DMS53 treated with DMSO at 0.1 percent for 48 hours (cell line): Measurements from ENCODE around the gene AAGAB.
"Not testable (repeated sequence)": the region's sequence is repeated elsewhere in the genome, so short reads cannot be mapped to it uniquely, and the experiment has no call there.

Experiments used
- DNase-seq: peaks from one replicate; lab custom pipeline; 2025; ENCODE audit not compliant: unreplicated experiment; lab: John Stamatoyannopoulos, UW

Gene AAGAB

GRCh38 chr15:67253549-67254237 lies 768 bp downstream of the AAGAB start:
- no peak for DNase-seq

- DNase-seq: no peak
These were observed 1.4 kb downstream of the AAGAB start for GRCh38 chr15:67253101-67253500.

GRCh38 chr15:67251318-67251717 lies 3.1 kb downstream of the AAGAB start:
- no peak for DNase-seq

GRCh38 chr15:67249830-67250229 lies 4.6 kb downstream of the AAGAB start:
- no peak for DNase-seq

- DNase-seq: no peak
These were observed 6.4 kb downstream of the AAGAB start for GRCh38 chr15:67248011-67248505.

- DNase-seq: not testable (repeated sequence)
These were observed 7.9 kb downstream of the AAGAB start for GRCh38 chr15:67246606-67247005.

GRCh38 chr15:67244971-67245478 lies 9.4 kb downstream of the AAGAB start:
- DNase-seq: no peak

GRCh38 chr15:67242708-67243111 lies 11.8 kb downstream of the AAGAB start:
- DNase-seq: no peak

- no peak for DNase-seq
These were observed 13.2 kb downstream of the AAGAB start for GRCh38 chr15:67241132-67241855.

- peak; percentile 9 for DNase-seq
These were observed 14.0 kb downstream of the AAGAB start for GRCh38 chr15:67240235-67241131.

- no peak for DNase-seq
These were observed 21.9 kb downstream of the AAGAB start for GRCh38 chr15:67232591-67232990.

- DNase-seq: no peak
These were observed 24.0 kb downstream of the AAGAB start for GRCh38 chr15:67230504-67230903.

GRCh38 chr15:67228286-67228685 lies 26.2 kb downstream of the AAGAB start:
- no peak for DNase-seq

GRCh38 chr15:67227846-67228245 lies 26.6 kb downstream of the AAGAB start:
- DNase-seq: no peak

- no peak for DNase-seq
These were observed 27.0 kb downstream of the AAGAB start for GRCh38 chr15:67227431-67227830.

- no peak for DNase-seq
These were observed 29.1 kb downstream of the AAGAB start for GRCh38 chr15:67225336-67225735.

- DNase-seq: no peak
These were observed 29.6 kb downstream of the AAGAB start for GRCh38 chr15:67224889-67225288.

- no peak for DNase-seq
These were observed 35.2 kb downstream of the AAGAB start for GRCh38 chr15:67219288-67219687.

- no peak for DNase-seq
These were observed 36.0 kb downstream of the AAGAB start for GRCh38 chr15:67218428-67218827.

- no peak for DNase-seq
These were observed 37.6 kb downstream of the AAGAB start for GRCh38 chr15:67216859-67217258.

- no peak for DNase-seq
These were observed 39.4 kb downstream of the AAGAB start for GRCh38 chr15:67215102-67215501.
